SU-DHL-6 (cell line): ENCODE measurements around the gene THSD4.

Experiments used
- H2AFZ ChIP-seq: fragments of 200-600 bp; sonication (generic); 2 replicates; pipeline ENCODE4 v1.6.1; 2014; ENCODE audit warnings: low read depth, mild to moderate bottlenecking, moderate library complexity, mixed read lengths, antibody characterized with exemption, low read length; ENCODE audit not compliant: severe bottlenecking
- H3F3A ChIP-seq: fragments of 200-600 bp; shearing (Covaris generic); 2 replicates; pipeline ENCODE4 v1.6.0; 2016; ENCODE audit warnings: antibody characterized with exemption, mild to moderate bottlenecking; ENCODE audit not compliant: insufficient read depth
- H3K27ac ChIP-seq: fragments of 200-600 bp; sonication (generic); 2 replicates; pipeline ENCODE4 v1.5.1; 2016; ENCODE audit warnings: low read depth, mild to moderate bottlenecking, low read length, moderate library complexity, mixed read lengths
- H3K27me3 ChIP-seq: fragments of 200-600 bp; sonication (generic), shearing (Covaris generic); 2 replicates; pipeline ENCODE4 v1.6.0; 2014; ENCODE audit warnings: mild to moderate bottlenecking, low read length
- H3K36me3 ChIP-seq: fragments of 200-600 bp; sonication (generic); 2 replicates; pipeline ENCODE4 v1.6.1; 2014; ENCODE audit warnings: mild to moderate bottlenecking, low read length, mixed read lengths
- H3K4me2 ChIP-seq: fragments of 300-600, 200-600 bp; shearing (Covaris generic), sonication (generic); 2 replicates; pipeline ENCODE4 v1.6.0; 2014; ENCODE audit warnings: low read length, low read depth, mild to moderate bottlenecking; ENCODE audit not compliant: poor library complexity, severe bottlenecking
- H3K4me3 ChIP-seq: fragments of 200-600 bp; sonication (generic); 2 replicates; pipeline ENCODE4 v1.5.1; 2014; ENCODE audit warnings: antibody characterized with exemption, low read length, mild to moderate bottlenecking, mixed read lengths; ENCODE audit not compliant: insufficient read depth, poor library complexity, severe bottlenecking
- H3K79me2 ChIP-seq: fragments of 200-600 bp; sonication (generic); 2 replicates; pipeline ENCODE4 v1.6.1; 2014; ENCODE audit warnings: mild to moderate bottlenecking, low read length, moderate library complexity; ENCODE audit not compliant: insufficient read depth
- H3K9ac ChIP-seq: fragments of 200-600 bp; sonication (generic); 2 replicates; pipeline ENCODE4 v1.7.0; 2014; ENCODE audit warnings: mild to moderate bottlenecking, low read length
- H3K9me2 ChIP-seq: fragments of 200-600 bp; sonication (generic); replicated peaks from 2 replicates; pipeline ENCODE4 v1.6.1; 2014; ENCODE audit warnings: low read length; ENCODE audit not compliant: insufficient read depth
- H3K9me3 ChIP-seq: fragments of 200-600 bp; sonication (generic); 2 replicates; pipeline ENCODE4 v1.6.1; 2014; ENCODE audit warnings: low read length, mixed read lengths; ENCODE audit not compliant: insufficient read depth
- H4K20me1 ChIP-seq: fragments of 200-600 bp; sonication (generic); 2 replicates; pipeline ENCODE4 v1.6.1; 2014; ENCODE audit warnings: low read depth, mild to moderate bottlenecking, antibody characterized with exemption, low read length, moderate library complexity, mixed read lengths
- EZH2phosphoT487 ChIP-seq: fragments of 200-600 bp; sonication (generic), shearing (Covaris generic); conservative IDR thresholded peaks from 2 replicates; pipeline ENCODE4 v1.6.1; 2018; ENCODE audit warnings: mild to moderate bottlenecking, antibody characterized with exemption, low read length, moderate library complexity, mixed read lengths
- TF ChIP-seq, protein P1 (sequence below): fragments of 200-600 bp; sonication (generic); IDR thresholded peaks from one replicate; pipeline ENCODE4 v1.5.1; 2017; ENCODE audit warnings: antibody characterized with exemption, mild to moderate bottlenecking, low read length, moderate library complexity; ENCODE audit not compliant: insufficient read depth, poor library complexity, severe bottlenecking

Gene THSD4

DNA sequence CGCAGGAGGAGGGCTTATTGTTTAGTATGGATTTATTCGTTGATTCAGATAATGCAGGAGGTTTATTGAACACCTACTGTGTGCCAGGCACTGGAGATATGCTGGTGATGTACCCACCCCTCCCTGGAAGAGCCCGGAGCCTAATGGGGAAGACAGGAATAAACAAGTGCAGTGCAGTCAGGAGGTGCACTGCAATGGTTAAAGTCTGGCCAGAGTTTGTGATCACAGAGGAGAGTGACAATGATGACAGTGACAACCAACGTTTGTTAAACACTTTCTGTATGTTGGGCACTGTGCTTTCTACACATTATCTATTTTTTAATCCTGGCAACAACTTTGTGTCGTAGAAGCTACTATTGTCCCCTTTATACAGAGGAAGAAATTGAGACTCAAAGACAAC lies 70.4 kb downstream of the THSD4 start:
- TF ChIP-seq, protein P1, sequence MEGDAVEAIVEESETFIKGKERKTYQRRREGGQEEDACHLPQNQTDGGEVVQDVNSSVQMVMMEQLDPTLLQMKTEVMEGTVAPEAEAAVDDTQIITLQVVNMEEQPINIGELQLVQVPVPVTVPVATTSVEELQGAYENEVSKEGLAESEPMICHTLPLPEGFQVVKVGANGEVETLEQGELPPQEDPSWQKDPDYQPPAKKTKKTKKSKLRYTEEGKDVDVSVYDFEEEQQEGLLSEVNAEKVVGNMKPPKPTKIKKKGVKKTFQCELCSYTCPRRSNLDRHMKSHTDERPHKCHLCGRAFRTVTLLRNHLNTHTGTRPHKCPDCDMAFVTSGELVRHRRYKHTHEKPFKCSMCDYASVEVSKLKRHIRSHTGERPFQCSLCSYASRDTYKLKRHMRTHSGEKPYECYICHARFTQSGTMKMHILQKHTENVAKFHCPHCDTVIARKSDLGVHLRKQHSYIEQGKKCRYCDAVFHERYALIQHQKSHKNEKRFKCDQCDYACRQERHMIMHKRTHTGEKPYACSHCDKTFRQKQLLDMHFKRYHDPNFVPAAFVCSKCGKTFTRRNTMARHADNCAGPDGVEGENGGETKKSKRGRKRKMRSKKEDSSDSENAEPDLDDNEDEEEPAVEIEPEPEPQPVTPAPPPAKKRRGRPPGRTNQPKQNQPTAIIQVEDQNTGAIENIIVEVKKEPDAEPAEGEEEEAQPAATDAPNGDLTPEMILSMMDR: no peak
- no peak for TF ChIP-seq EZH2phosphoT487
- Histone ChIP-seq H3K4me3 (no peak overlapping the region), H3K9me2 (no peaks in the 10 kb centered on the region), H3F3A (no peaks in the 10 kb centered on the region), H3K9me3 (no peaks in the 10 kb centered on the region), H3K4me2 (no peak overlapping the region), H3K27me3 (no peaks in the 10 kb centered on the region), H3K36me3 (no peaks in the 10 kb centered on the region), H2AFZ (no peak overlapping the region), H3K79me2 (no peaks in the 10 kb centered on the region), H3K9ac (no peak overlapping the region), H4K20me1 (no peaks in the 10 kb centered on the region), H3K27ac (no peak overlapping the region)

DNA sequence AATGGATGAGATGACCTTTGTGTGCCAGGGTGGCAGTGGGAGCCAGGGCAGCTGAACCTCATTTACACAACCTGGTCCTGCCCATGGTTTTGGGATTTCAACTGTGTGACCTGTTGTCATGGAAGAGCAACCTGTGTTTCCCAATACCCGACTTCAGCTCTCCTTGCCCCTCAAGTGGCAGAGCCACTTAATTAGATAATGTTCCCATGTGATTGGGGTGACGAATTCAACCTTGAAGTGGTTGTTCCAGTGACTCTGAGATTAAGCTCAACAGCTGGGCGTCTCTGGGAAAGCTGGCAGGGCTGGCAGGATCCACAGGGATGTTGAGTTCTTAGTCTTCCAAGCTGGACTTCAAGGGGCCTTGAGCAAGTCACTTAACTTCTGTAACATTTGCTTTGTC lies 71.0 kb downstream of the THSD4 start:
- H4K20me1 ChIP-seq: no peaks in the 10 kb centered on the region
- no peak for TF ChIP-seq EZH2phosphoT487
- TF ChIP-seq, protein P1: no peak

DNA sequence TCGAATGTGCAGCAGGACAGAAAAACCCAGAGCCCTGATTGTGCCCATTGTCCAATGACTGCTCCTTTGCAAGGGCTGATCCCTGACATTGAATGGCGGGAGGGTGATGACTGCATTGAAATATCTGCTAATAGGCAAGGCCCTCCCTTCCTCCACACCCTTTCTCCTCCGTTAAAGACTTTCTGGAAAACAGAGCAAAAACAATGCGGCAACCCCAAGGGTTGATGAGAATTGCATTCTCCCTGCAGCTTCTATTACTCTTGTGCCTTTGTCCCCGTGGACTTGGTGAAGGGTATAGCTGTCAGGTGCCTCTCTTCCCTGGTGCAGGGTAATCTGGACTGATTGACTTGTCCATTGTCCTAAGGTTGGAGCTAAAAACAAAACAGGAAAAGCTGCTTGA lies 71.8 kb downstream of the THSD4 start:
- no peak overlapping the region for H3K27ac ChIP-seq
- H3F3A ChIP-seq: no peaks in the 10 kb centered on the region
- no peak overlapping the region for H3K4me3 ChIP-seq

More for the DNA sequence above, 71.0 kb downstream of the THSD4 start:
- H3K9me2 ChIP-seq: no peaks in the 10 kb centered on the region
- no peaks in the 10 kb centered on the region for H3K27me3 ChIP-seq
- H3K9me3 ChIP-seq: no peaks in the 10 kb centered on the region
- no peak overlapping the region for H3K27ac ChIP-seq
- no peak overlapping the region for H2AFZ ChIP-seq
- H3F3A ChIP-seq: no peaks in the 10 kb centered on the region
- no peak overlapping the region for H3K4me2 ChIP-seq
- no peaks in the 10 kb centered on the region for H3K36me3 ChIP-seq
- no peaks in the 10 kb centered on the region for H3K79me2 ChIP-seq
- H3K9ac ChIP-seq: no peak overlapping the region
- no peak overlapping the region for H3K4me3 ChIP-seq

More for the DNA sequence above, 71.8 kb downstream of the THSD4 start:
- Histone ChIP-seq H3K9ac (no peak overlapping the region), H3K79me2 (no peaks in the 10 kb centered on the region), H3K9me3 (no peaks in the 10 kb centered on the region), H3K27me3 (no peaks in the 10 kb centered on the region), H3K4me2 (no peak overlapping the region), H3K9me2 (no peaks in the 10 kb centered on the region), H2AFZ (no peak overlapping the region), H4K20me1 (no peaks in the 10 kb centered on the region), H3K36me3 (no peaks in the 10 kb centered on the region)
- TF ChIP-seq EZH2phosphoT487: no peak
- TF ChIP-seq, protein P1: no peak
